Measurements from ENCODE around the gene LPP.
A peak's percentile ranks its signal among the peaks of the same experiment; 100 is the strongest.

Gene LPP

GRCh38 chr3:188280627-188281026 is 126.7 kb downstream of the LPP start:
- no peak overlapping the region for H3K27ac ChIP-seq
- TF ChIP-seq ZFX (IDR thresholded peaks at IDR 0.05; ENCODE audit: borderline replicate concordance), result no peak
- TF ChIP-seq CTCF (IDR thresholded peaks at IDR 0.05), result no peak

- TF ChIP-seq CTCF (IDR thresholded peaks at IDR 0.05) (no peak), ZFX (IDR thresholded peaks at IDR 0.05; ENCODE audit: borderline replicate concordance) (no peak)
- peak overlapping the region; percentile 76 for H3K27ac ChIP-seq
Measured at GRCh38 chr3:188282871-188283270, 128.9 kb downstream of the LPP start.

GRCh38 chr3:188283347-188283746 is 129.4 kb downstream of the LPP start:
- TF ChIP-seq ZFX (IDR thresholded peaks at IDR 0.05; ENCODE audit: borderline replicate concordance) (no peak), CTCF (IDR thresholded peaks at IDR 0.05) (no peak)
- peak overlapping the region; percentile 76 for H3K27ac ChIP-seq

GRCh38 chr3:188284455-188285212 is 130.7 kb downstream of the LPP start:
- H3K27ac ChIP-seq, result peak overlapping the region; percentile 76; the same call in 1 of the 2 replicates

GRCh38 chr3:188286087-188286513 is 132.1 kb downstream of the LPP start:
- TF ChIP-seq ZFX (IDR thresholded peaks at IDR 0.05; ENCODE audit: borderline replicate concordance) (no peak), CTCF (IDR thresholded peaks at IDR 0.05) (no peak)
- no peak overlapping the region for H3K27ac ChIP-seq

More at GRCh38 chr3:188284455-188285212, 130.7 kb downstream of the LPP start:
- TF ChIP-seq CTCF (IDR thresholded peaks at IDR 0.05), result no peak
- TF ChIP-seq ZFX (IDR thresholded peaks at IDR 0.05; ENCODE audit: borderline replicate concordance), result no peak

- no peak overlapping the region for H3K27ac ChIP-seq
- TF ChIP-seq CTCF (IDR thresholded peaks at IDR 0.05) (no peak), ZFX (IDR thresholded peaks at IDR 0.05; ENCODE audit: borderline replicate concordance) (no peak)
Measured at GRCh38 chr3:188287339-188287738, 133.4 kb downstream of the LPP start.

GRCh38 chr3:188287762-188288505 is 134.0 kb downstream of the LPP start:
- H3K27ac ChIP-seq, result no peak overlapping the region
- TF ChIP-seq CTCF (IDR thresholded peaks at IDR 0.05), result no peak
- no peak for TF ChIP-seq ZFX (IDR thresholded peaks at IDR 0.05; ENCODE audit: borderline replicate concordance)

Measured in 22Rv1 (cell line).